ENCODE measurements around the gene TNPO1.

DNA sequence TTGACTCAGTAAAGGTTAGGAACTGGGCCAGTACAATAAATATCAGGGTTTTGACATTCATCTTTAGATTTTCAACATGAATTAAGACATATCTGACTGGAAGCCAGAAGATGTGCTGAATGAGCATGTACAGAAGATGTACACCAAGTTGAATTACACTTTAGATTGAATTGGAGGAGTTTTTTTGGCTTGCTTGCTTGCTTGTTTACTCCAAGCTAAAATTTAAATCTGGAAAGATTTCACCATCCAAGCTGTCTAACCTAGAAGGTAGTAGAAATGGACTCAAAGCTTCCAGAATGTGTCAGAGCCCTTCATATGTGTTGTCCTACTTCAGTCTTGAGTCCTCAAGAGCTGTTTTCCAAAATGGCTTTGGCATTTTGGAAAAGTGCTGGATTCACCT is 90.3 kb downstream of the TNPO1 start:
- TF ChIP-seq, protein P1, sequence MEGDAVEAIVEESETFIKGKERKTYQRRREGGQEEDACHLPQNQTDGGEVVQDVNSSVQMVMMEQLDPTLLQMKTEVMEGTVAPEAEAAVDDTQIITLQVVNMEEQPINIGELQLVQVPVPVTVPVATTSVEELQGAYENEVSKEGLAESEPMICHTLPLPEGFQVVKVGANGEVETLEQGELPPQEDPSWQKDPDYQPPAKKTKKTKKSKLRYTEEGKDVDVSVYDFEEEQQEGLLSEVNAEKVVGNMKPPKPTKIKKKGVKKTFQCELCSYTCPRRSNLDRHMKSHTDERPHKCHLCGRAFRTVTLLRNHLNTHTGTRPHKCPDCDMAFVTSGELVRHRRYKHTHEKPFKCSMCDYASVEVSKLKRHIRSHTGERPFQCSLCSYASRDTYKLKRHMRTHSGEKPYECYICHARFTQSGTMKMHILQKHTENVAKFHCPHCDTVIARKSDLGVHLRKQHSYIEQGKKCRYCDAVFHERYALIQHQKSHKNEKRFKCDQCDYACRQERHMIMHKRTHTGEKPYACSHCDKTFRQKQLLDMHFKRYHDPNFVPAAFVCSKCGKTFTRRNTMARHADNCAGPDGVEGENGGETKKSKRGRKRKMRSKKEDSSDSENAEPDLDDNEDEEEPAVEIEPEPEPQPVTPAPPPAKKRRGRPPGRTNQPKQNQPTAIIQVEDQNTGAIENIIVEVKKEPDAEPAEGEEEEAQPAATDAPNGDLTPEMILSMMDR (IDR thresholded peaks at IDR 0.05): no peak
- TF ChIP-seq POLR2A (IDR thresholded peaks at IDR 0.05): no peak

Measured in adrenal gland (tissue), 5 donors.